WI38 (cell line): ENCODE results near the gene UNKL.

Experiments
- H3K4me3 ChIP-seq: 2 replicates; pipeline ENCODE4 v1.5.1; 2011; ENCODE audit warnings: low read depth, mild to moderate bottlenecking, control low read depth, low read length
- TF ChIP-seq, protein P1 (sequence below): IDR thresholded peaks from 2 replicates; pipeline ENCODE4 v1.5.1; 2012; ENCODE audit warnings: low read depth, mild to moderate bottlenecking, control low read depth, low read length

Gene UNKL

DNA sequence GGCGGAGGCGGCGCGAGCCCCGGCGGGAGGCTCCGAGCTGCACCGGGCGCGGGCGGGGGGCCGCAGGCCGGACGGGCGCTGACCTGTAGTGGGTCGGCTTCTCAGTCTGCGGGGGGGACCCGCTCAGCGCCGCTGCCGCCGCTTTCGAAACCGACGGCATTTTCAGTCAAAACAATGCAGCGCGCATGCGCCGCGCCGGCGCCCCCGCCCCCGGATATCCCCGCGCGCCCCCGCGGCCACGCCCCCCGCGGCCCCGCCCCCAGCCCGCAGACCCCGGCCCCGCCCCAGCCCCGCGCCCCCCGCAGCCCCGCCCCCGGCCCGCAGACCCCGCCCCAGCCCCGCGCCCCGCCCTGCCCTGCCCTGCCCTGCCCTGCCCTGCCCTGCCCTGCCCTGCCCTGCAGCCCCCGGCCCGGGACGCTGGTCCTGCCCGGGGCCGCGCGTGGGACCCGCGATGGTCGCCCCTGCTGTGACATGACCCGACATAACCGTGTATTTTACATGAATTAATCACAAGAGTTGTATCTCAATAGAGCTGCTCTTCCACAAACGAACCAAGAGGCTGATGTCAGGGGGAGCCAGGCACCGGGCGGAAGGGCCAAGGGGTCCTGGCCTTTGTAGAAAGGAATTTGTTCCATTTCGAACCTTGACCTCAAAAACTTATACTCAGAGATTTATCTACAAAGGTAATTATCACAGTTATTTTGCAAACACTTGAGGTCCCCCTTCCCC is at the start of gene UNKL:
Gene UNKL, minus strand, starts transcription at position 173 of the 729 bp plus-strand sequence. Its CDS starts 13 bp downstream, at position 160.
- peak within 1 kb of the TSS; percentile 69 for H3K4me3 ChIP-seq
- TF ChIP-seq, protein P1, sequence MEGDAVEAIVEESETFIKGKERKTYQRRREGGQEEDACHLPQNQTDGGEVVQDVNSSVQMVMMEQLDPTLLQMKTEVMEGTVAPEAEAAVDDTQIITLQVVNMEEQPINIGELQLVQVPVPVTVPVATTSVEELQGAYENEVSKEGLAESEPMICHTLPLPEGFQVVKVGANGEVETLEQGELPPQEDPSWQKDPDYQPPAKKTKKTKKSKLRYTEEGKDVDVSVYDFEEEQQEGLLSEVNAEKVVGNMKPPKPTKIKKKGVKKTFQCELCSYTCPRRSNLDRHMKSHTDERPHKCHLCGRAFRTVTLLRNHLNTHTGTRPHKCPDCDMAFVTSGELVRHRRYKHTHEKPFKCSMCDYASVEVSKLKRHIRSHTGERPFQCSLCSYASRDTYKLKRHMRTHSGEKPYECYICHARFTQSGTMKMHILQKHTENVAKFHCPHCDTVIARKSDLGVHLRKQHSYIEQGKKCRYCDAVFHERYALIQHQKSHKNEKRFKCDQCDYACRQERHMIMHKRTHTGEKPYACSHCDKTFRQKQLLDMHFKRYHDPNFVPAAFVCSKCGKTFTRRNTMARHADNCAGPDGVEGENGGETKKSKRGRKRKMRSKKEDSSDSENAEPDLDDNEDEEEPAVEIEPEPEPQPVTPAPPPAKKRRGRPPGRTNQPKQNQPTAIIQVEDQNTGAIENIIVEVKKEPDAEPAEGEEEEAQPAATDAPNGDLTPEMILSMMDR = no peak

- TF ChIP-seq, protein P1 = no peak
- no peak overlapping the region for H3K4me3 ChIP-seq
These were observed 46.6 kb upstream of the UNKL start for GRCh38 chr16:1461146-1461545.

DNA sequence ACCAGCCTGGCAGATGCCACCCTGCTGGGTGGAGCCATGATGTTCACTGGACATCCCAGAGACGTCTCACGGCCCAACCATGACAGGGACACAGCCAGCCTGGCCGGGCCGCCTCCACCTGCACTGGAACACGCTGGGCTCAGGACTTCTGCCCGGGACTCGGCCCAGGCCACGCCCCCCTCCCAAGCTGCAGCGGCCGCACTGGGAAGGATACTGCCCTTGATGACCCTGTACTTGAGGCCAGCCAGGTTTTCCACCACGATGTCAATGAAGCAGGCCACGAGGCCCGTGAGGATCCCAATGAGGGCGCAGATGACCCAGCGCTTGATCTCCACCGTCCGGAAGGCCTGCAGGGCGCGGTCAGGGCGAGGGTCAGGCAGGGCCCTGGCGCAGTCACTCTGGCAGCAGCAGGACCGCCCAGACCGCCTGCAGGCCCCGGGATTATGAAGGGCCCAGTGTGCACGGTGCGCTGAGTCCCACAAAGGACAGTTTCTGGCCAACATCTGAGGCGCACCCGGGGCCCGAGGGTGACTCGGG is 46.2 kb upstream of the UNKL start:
- TF ChIP-seq, protein P1 = no peak
- no peak overlapping the region for H3K4me3 ChIP-seq

GRCh38 chr16:1459967-1460366 is 45.5 kb upstream of the UNKL start:
- TF ChIP-seq, protein P1 = no peak
- no peak overlapping the region for H3K4me3 ChIP-seq

- TF ChIP-seq, protein P1 = no peak
- H3K4me3 ChIP-seq = no peak overlapping the region
These were observed 44.5 kb upstream of the UNKL start for GRCh38 chr16:1458977-1459341.

- TF ChIP-seq, protein P1 = no peak
- H3K4me3 ChIP-seq = no peak overlapping the region
These were observed 44.0 kb upstream of the UNKL start for GRCh38 chr16:1458336-1458976.
